Spleen (tissue), 11 donors: ENCODE data around the gene LRIG1. TPM values are rescaled to one million over a fixed set of nuclear protein-coding genes. Genes with fewer than 3 reads are reported as not detected.

Source experiments
- DNase-seq: peaks from one replicate; pipeline ENCODE4 v3.0.0-alpha.2; 2020
- H3K27ac ChIP-seq, 8 donors: fragments of 200-600 bp; sonication (generic) in 7 of 8; 1 replicate in 4 of 8; 2 replicates in 4 of 8; pipeline versions ENCODE4 v1.5.0 to v1.8.0; 2016 to 2021; ENCODE audit warnings: inconsistent platforms in 4 of 8, mild to moderate bottlenecking in 4 of 8, moderate library complexity in 1 of 8
- H3K27me3 ChIP-seq, 7 donors: fragments of 200-600 bp; sonication (generic) in 6 of 7; replicated peaks in 1 of 7; 1 replicate in 4 of 7; 2 replicates in 3 of 7; pipeline versions ENCODE4 v1.5.0 to v1.8.0; 2016 to 2021; ENCODE audit warnings: inconsistent platforms in 3 of 7, mild to moderate bottlenecking in 1 of 7
- H3K36me3 ChIP-seq, 6 donors: fragments of 200-600 bp; sonication (generic) in 5 of 6; 1 replicate in 4 of 6; 2 replicates in 2 of 6; pipeline versions ENCODE4 v1.5.0 to v1.8.0; 2016 to 2021; ENCODE audit warnings: inconsistent platforms in 2 of 6
- H3K4me1 ChIP-seq, 6 donors: fragments of 200-600 bp; sonication (generic) in 5 of 6; 1 replicate in 3 of 6; 2 replicates in 3 of 6; pipeline versions ENCODE4 v1.5.0 to v1.8.0; 2016 to 2021; ENCODE audit warnings: inconsistent platforms in 3 of 6
- H3K4me3 ChIP-seq, 8 donors: fragments of 200-600 bp; sonication (generic) in 7 of 8; 1 replicate in 4 of 8; 2 replicates in 4 of 8; pipeline versions ENCODE4 v1.5.0 to v1.8.0; 2016 to 2021; ENCODE audit warnings: inconsistent platforms in 4 of 8, mild to moderate bottlenecking in 4 of 8, moderate library complexity in 2 of 8
- H3K9me3 ChIP-seq, 8 donors: fragments of 200-600 bp; sonication (generic) in 7 of 8; 1 replicate in 4 of 8; 2 replicates in 4 of 8; pipeline versions ENCODE4 v1.5.0 to v1.8.0; 2016 to 2021; ENCODE audit warnings: inconsistent platforms in 4 of 8
- POLR2A ChIP-seq, 3 donors: fragments of 450-650 bp; IDR thresholded peaks; one replicate each; pipeline ENCODE4 v1.5.1; 2017; ENCODE audit warnings: antibody characterized with exemption in 3 of 3, mild to moderate bottlenecking in 1 of 3
- POLR2AphosphoS5 ChIP-seq, 3 donors: sonication (generic); formaldehyde crosslinking; IDR thresholded peaks; one replicate each; pipeline ENCODE4 v1.5.1; 2017; ENCODE audit warnings: antibody characterized with exemption in 3 of 3
- WGBS, 5 donors: extraction: QIAGEN DNeasy Blood & Tissue Kit in 3 of 5; methylation state at CpG; one replicate each; pipeline versions ENCODE4 v1.1.5 to v1.1.7; 2013 to 2018; 5-methylcytosine and 5-hydroxymethylcytosine counted together
- intact Hi-C: fragments of 100-400 bp; cut with DNase I; formaldehyde crosslinking; loops from one replicate; pipeline ENCODE4 v1.15.0; 2023; ENCODE audit warnings: low total_unique reads
- polyA plus RNA-seq, 3 donors: library from polyadenylated mRNA; stranded (reverse); fragments of 200-250 nt; gene quantifications; one replicate each; pipeline ENCODE4 v1.2.1, GENCODE V29; 2013
- total RNA-seq, 7 donors: library from RNA; depleted of rRNA in 3 of 7; stranded (reverse); fragments of >200 nt in 3 of 7; fragmentation: NEBNext Ultra II Directional in 4 of 7; extraction: Animal tissue kit (Norgen Biotek cat#: 25700) in 4 of 7; gene quantifications; one replicate each; pipeline versions ENCODE4 v1.1.0 to v1.2.1, GENCODE V29; 2016 to 2021
- TF ChIP-seq, protein P1 (sequence below), 11 experiments: fragments of 200-600 bp in 7 of 11; fragments of 450-650 bp in 4 of 11; sonication (generic) in 4 of 11; IDR thresholded peaks in 8 of 11; conservative IDR thresholded peaks in 3 of 11; 1 replicate in 7 of 11; 2 replicates in 4 of 11; pipeline versions ENCODE4 v1.4.0 to v1.8.0; 2016 to 2021; ENCODE audit warnings: antibody characterized with exemption in 11 of 11, inconsistent platforms in 4 of 11, mild to moderate bottlenecking in 1 of 11
- donor health status: healthy with polysubstance abuse.
- donor health status: DM: no; HTN: no; CAD: no; lungs with moderate emphysema.
- donor health status: DM: no; HTN: no; CAD: no.
- donor health status: Bipolar disorder and iron deficiency.
- donor health status: healthy.
- donor health status: DM: no; HTN: no; CAD: no.
- donor health status: DM: yes; HTN: yes; CAD: no.

LRIG1 gene
- total and polyA plus RNA-seq, 10 donors: 5.9 to 19.7 (median 11.9) TPM

- intact Hi-C loops: no loop called here
- Histone ChIP-seq H3K27ac (peak overlapping the region in 3 of 8 donors; percentile 84 to 86 (median 86)), H3K36me3 (no peaks in the 10 kb centered on the region), H3K9me3 (no peaks in the 10 kb centered on the region), H3K27me3 (peaks cover 0 to 41% (median 4%) of the 10 kb centered on the region in 7 donors), H3K4me1 (peaks cover 13 to 50% (median 22%) of the 10 kb centered on the region in 6 donors), H3K4me3 (peak overlapping the region; percentile 81 to 99 (median 95))
- 34 to 40% (median 35%) methylated on average over 20 of the region's 20 CpGs for WGBS, 5 donors
- TF ChIP-seq, protein P1, sequence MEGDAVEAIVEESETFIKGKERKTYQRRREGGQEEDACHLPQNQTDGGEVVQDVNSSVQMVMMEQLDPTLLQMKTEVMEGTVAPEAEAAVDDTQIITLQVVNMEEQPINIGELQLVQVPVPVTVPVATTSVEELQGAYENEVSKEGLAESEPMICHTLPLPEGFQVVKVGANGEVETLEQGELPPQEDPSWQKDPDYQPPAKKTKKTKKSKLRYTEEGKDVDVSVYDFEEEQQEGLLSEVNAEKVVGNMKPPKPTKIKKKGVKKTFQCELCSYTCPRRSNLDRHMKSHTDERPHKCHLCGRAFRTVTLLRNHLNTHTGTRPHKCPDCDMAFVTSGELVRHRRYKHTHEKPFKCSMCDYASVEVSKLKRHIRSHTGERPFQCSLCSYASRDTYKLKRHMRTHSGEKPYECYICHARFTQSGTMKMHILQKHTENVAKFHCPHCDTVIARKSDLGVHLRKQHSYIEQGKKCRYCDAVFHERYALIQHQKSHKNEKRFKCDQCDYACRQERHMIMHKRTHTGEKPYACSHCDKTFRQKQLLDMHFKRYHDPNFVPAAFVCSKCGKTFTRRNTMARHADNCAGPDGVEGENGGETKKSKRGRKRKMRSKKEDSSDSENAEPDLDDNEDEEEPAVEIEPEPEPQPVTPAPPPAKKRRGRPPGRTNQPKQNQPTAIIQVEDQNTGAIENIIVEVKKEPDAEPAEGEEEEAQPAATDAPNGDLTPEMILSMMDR (IDR thresholded peaks at IDR 0.05 in 8 of 11, conservative IDR thresholded peaks at IDR 0.05 in 3 of 11): no peak
- TF ChIP-seq POLR2AphosphoS5 (IDR thresholded peaks at IDR 0.05) (no peak), POLR2A (IDR thresholded peaks at IDR 0.05) (no peak)
- DNase-seq: no peak
Observed at GRCh38 chr3:66501483-66502244, 842 bp upstream of the LRIG1 start.

- Histone ChIP-seq H3K27me3 (peaks cover 0 to 41% (median 4%) of the 10 kb centered on the region in 7 donors), H3K27ac (peak overlapping the region; percentile 57 to 87 (median 84)), H3K4me3 (peak overlapping the region; percentile 81 to 99 (median 95)), H3K9me3 (no peaks in the 10 kb centered on the region), H3K36me3 (no peaks in the 10 kb centered on the region), H3K4me1 (peaks cover 13 to 66% (median 31%) of the 10 kb centered on the region in 6 donors)
- TF ChIP-seq POLR2AphosphoS5 (IDR thresholded peaks at IDR 0.05) (peak in 1 of 3 donors; percentile 29), POLR2A (IDR thresholded peaks at IDR 0.05) (no peak)
- TF ChIP-seq, protein P1 (IDR thresholded peaks at IDR 0.05 in 8 of 11, conservative IDR thresholded peaks at IDR 0.05 in 3 of 11): no peak
- peak; percentile 90 for DNase-seq
- 1 to 4% (median 1%) methylated on average over 22 to 80 of the region's 80 CpGs for WGBS, 5 donors
- intact Hi-C loops: no loop called here
Observed at GRCh38 chr3:66499881-66500575, 794 bp downstream of the LRIG1 start.

DNA sequence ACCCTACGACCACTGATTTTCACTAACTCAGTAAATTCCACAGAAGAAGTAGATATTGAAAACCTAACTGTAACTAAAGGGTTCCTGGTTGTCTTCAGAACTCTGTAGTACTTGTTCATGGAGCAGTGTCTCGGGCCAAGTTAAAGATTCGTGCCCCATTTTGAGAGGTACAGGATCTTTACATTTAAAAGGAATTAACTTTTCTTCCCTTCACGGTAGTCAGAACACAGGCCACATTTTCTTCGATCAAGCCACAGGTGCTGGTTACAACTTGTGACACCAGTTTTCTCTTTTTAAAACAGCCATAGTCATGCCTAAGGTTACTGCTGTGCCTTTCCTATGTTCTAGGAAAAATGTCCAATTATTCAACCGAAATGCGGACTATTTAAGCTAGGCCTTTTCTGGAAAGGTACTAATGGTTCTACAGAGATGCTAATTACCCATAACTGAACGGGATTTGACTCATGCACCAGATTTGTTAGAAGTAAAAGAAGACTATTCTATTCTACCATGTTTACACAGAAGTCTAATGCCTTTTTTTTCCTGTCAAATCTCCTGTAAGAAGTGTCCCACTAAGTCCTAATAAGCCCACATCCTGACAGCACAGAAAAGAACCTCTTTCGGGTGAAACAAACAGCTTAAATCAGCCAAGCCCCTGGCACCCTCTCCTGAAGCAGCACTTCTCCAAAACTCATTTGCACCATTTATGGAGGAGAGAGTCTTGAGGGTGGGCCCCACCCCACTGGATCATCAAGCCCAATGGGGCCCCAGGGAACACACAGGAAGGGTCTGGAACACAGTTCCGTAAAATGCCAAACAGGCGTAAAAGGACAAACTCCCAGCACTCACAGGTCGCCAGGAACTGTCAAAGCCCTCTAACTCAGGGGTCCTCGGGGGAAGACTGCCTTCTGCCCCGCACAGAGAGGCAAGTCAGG lies 1.9 kb downstream of the LRIG1 start:
- no peaks in the 10 kb centered on the region for H3K36me3 ChIP-seq
- intact Hi-C loops: no loop called here
- no peaks in the 10 kb centered on the region for H3K9me3 ChIP-seq
- peaks cover 0 to 41% (median 4%) of the 10 kb centered on the region in 7 donors for H3K27me3 ChIP-seq
- H3K4me3 ChIP-seq: peak overlapping the region; percentile 81 to 99 (median 95)
- WGBS, 5 donors: 47 to 53% (median 51%) methylated on average over 12 to 14 of the region's 14 CpGs
- no peak for DNase-seq
- peaks cover 13 to 76% (median 34%) of the 10 kb centered on the region in 6 donors for H3K4me1 ChIP-seq
- peak overlapping the region in 3 of 8 donors; percentile 16 to 86 (median 84) for H3K27ac ChIP-seq
- TF ChIP-seq POLR2AphosphoS5 (IDR thresholded peaks at IDR 0.05): no peak
- TF ChIP-seq POLR2A (IDR thresholded peaks at IDR 0.05): no peak
- TF ChIP-seq, protein P1 (IDR thresholded peaks at IDR 0.05 in 8 of 11, conservative IDR thresholded peaks at IDR 0.05 in 3 of 11): no peak
